GM21390 (cell line): ENCODE data around the gene AMMECR1.

Source experiments
- ATAC-seq: cut with Tn5 transposase; IDR thresholded peaks from one replicate; pipeline ENCODE4 v1.9.1; 2021; ENCODE audit not compliant: unreplicated experiment

AMMECR1 gene

GRCh38 chrX:110213183-110213582 is 104.7 kb downstream of the AMMECR1 start:
- no peak for ATAC-seq

DNA sequence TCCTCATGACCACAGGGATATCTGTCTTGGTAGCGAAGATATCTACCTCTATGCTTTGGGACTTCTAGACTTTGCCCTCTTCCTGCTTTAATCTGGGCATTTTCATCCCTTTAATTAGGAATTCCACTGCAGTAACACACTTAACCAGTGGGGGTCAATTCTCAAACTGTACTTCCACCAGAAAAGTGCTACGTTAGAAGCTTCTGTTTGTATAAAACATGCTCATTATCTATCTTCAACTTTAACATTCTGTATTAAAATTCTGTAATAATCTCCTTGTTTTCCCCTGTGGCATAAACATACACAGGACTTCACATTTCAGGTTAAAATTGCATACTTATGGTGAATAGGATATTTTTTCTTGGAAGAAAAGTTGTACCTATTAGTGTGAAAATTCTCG is 105.6 kb downstream of the AMMECR1 start:
- ATAC-seq = no peak

- ATAC-seq = no peak
Measured at GRCh38 chrX:110211340-110211739, 106.5 kb downstream of the AMMECR1 start.

DNA sequence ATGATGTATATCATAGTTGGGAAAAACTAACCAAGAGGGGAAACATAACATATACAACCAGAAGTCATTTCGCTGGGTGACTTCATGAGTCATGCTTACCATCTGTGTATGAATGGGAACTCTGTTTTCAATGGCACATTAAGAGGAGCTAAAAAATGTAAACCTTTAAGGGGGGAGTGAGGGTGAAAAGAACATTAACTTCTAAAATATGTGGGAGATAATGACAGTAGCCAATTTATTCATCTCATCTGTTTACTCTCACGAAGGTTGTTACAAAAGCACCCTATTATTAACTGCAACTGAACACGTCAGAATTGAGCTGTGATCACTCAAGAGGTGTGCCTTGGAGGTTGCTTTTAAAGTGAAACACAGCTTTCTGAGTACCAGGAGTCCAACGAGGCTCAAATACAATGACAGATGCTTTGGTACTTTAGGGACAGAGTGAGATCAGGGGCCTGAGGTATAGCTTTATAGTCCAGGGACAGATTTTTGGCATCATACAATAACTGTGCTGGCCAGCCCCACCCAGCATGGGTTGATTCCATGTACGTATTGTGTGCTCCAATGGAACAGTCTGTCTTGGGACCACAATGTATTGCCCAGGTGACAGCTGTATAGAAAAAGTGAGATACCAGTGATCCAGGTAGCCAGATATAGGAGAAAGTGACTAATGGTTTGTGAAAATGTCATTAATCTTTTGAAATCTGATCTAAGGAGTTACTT is 107.3 kb downstream of the AMMECR1 start:
- no peak for ATAC-seq

GRCh38 chrX:110208092-110208491 is 109.8 kb downstream of the AMMECR1 start:
- no peak for ATAC-seq

DNA sequence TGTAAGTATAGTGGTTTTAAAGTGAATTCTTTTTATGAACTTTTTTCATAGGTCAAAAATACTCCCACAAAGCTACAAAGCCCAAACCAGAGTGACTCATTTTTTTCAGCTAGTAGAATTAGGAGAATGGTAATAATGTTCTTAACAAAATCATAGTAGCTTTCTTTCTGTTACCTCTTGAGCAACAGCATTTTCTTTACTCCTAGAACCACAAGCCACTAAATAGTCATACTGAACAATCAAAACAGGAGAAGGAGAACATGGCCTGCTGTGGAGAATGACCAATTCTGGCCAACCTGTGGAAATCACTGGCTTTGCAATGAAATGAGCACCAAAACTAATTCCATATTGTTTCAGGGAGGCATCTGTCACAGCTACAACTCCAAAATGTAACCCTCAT is 112.9 kb downstream of the AMMECR1 start:
- no peak for ATAC-seq

DNA sequence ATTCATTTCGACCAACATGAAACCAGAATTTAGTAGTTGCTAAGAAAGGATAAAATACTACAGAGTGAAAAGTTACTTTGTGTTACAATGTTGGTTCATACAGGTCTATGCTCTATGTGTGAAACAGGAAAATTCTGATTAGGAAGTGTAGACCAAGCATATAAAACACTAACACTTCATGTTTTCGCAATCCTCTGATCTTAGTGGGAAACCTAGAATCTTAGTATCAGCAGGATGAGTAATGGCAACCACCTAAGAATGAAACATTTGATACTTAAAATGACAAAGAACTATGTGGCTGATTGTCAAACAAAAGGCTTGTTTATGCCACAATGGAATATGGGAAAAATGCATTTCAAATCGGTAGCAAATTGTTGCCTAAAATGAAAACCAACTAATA is 116.1 kb downstream of the AMMECR1 start:
- no peak for ATAC-seq

DNA sequence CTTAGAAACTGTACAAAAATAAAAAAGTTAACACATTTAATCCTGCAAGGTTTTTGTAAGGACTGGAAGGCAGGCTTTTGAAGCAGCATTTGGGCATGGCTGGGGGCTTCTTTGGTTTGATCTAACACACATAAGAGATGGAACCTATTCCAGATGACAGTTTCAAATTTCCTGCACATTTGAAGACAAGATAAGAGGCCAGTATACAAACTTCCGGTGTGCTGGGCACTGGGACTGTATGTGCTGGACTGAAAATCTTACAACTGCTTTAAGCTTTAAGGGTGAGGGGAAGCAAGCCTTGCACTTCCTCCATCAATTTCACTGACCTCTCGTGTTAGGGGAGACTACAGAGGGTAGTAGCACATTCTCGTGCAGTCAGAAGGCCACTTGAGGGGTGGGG is 122.9 kb downstream of the AMMECR1 start:
- no peak for ATAC-seq

GRCh38 chrX:110192516-110192915 is 125.4 kb downstream of the AMMECR1 start:
- no peak for ATAC-seq

- peak; percentile 80 for ATAC-seq
Measured at GRCh38 chrX:110188701-110189558, 129.0 kb downstream of the AMMECR1 start.

DNA sequence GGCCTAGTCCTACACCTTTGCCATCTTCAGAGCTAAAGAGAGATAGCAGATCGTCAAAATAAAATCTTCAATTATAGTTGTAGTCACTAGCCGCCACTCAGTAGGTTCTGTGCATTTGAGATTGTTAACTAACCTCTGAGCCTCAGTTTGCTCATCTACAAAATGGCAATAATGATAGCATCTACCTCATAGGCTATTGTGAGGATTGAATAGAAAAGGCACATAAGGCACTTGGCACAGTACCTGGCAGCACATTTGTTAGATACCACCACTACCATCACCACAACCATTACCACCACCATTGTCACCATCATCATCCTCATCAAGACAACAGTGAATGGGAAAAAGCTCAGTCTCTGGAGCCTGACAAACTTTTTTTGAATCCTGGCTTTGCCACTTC is 134.6 kb downstream of the AMMECR1 start:
- ATAC-seq = no peak

DNA sequence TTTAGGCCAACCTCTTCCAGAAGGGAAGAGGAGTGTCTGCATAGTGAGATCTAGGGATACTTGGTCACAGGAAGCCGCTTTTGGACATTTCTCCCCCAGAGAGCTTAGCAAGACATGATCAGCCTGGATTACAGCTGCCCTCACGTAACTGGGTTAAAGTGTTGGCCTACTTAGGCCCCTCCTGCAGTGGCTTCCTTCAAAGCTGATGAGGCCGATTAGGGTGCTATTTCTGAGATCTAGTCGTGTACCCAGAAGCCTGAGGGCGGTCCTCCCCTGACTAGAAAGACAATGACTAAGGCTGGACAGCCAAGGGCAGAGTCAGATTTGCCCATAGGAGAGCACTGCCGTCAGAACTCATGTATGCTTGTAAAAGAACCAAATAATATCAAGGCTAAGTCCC is 135.0 kb downstream of the AMMECR1 start:
- no peak for ATAC-seq

GRCh38 chrX:110182362-110182761 is 135.5 kb downstream of the AMMECR1 start:
- no peak for ATAC-seq

- ATAC-seq = peak; percentile 4
Measured at GRCh38 chrX:110181459-110182137, 136.3 kb downstream of the AMMECR1 start.

DNA sequence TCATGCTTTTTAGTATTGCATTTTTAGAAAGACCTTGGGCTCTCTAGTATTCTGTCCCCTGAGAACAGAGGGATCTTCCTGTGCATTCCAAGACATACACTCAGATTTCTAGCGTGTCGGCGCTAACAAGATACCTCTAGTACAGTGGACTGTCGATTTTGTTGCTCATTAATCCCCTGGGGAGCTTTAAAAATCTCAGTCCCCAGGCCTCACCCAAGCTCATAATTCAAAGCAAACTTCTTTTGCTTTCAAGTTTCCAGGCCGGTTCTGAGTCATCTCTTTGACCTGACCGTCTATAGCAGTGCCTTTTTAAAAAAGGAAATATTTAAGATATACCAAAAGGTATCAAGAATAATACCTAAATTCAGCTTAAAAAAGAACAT is 137.0 kb downstream of the AMMECR1 start:
- ATAC-seq = peak; percentile 85

DNA sequence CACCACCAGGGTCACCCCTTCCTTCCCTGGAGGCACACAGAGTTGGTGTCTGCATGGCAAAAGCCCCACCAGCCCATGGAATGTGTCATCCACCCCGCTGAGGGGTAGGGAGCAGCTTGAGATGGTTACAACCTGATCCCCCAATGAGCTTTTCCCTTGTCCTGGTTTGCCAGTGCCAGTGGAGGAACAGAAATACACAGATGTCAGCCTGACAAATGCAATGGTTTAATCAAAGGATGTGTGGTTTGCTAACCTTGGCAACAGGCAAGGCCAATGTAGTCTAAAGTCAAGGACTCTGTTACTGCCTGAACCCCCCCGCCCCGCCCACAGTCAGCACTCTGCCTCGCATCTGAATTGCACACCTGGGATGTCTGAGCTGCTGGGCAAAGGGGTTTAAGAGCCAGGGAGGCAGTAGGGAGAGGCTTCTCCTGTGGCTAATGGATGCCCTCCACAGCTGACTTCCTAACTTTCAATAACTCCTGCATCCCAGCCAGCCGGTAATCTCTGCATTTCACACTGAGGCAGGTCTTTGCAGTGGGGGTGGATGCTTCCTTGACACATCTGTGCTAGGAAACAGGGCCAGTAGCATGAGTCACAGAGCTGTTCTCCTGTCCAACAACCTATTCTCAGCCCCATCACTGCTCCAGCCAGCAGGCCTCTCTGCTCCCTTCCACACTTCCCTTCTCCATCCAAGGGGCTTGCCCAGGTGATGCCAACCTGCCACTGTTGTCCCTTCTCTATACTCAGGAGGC is 137.5 kb downstream of the AMMECR1 start:
- peak; percentile 34 for ATAC-seq

DNA sequence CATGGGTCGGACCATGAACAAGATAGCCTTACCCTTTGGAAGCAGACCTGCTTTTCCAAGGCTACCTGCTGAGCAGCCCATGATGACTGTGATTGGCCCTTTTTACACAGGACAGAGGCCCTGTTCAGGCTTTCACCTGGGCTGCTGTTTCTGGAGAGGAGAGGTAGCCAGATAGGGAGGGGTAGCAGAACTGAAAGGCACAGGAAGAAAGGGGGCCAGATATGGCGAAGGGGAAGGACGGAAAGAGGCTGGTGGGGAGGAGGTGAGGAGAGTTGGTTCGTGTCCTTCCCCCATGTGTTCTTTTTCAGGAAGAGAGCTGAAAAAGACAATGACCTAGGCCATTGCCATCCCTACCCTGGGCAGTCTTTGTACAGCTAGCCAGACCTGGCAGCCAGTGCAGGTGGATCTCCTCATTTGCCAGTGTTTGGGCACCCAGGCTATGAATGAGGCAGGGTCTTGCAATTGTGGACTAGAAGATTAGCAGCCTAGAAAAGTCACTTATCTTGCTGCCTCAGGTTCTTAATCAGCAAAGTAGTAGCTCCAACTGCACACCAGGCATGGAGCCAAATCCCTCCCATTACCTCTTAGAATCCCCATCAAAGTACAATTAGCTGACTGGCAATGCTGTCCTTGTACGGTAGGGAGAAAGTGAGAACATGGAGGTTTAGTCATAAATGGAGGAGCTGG is 139.6 kb downstream of the AMMECR1 start:
- ATAC-seq = no peak

DNA sequence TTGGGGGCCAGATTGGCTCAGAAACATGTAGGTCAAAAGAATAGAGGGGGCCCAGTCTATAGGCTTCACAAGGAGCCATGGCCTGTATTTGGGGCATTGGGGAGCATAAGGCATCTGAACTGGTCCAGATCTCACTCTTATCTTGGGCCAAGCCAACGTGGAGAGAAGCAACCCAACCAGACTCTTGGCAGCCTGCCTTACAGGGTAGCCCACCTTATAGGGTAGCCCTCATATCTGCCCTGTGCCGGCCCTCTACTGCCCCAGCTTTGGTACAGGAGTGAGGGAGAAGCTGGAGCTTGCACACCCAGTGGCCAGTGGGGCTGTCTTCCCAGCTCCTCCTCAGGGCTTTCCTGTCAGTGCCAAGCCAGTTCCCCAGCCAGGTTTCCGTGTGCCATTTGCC is 142.2 kb downstream of the AMMECR1 start:
- no peak for ATAC-seq

- no peak for ATAC-seq
Measured at GRCh38 chrX:110175146-110175545, 142.7 kb downstream of the AMMECR1 start.
